ENCODE measurements around the gene JADE3.

JADE3 gene

GRCh38 chrX:46912098-46912602 lies at the start of gene JADE3:
Gene JADE3 (plus strand): TSS chrX:46912421. CDS start chrX:46984895, 72,474 bp downstream.
- DNase-seq: no peak

GRCh38 chrX:46863072-46863471 lies 49.1 kb upstream of the JADE3 start:
- DNase-seq: no peak

DNA sequence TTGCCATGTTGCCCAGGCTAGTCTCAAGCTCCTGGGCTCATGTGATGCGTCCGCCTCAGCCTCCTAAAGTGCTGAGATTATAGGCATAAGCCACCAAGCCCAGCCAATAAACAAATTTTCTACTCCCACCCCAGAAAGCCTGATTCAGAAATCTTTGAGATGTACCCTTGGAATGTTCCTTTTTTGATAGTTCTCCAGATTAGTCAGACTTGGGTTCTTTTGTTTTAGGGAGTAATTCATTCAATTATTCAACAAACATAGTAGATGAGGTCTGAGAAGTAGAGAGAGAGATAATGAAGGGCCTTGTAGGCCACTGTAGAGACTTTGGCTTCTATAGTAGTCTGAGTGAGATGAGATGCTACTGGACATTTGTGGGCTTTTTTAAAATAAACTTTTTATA lies 47.6 kb upstream of the JADE3 start:
- no peak for DNase-seq

DNA sequence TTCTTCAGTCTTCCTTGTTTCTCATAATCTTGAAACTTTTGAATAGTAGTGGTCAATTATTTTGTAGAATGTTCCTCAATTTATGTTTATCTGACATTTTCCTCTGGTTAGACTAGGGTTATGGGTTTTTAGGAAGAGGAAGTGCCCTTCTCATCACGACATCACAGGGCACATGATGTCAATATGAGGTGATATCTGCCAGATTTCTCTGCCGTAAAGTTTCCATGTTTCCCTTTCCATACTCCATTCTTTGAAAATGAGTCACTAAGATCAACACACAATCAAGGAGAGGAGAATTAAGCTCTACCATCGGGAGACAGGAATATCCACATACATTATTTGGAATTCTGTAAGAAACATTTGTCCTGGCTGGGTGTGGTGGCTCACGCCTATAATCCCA lies 46.9 kb upstream of the JADE3 start:
- no peak for DNase-seq

GRCh38 chrX:46866726-46867125 lies 45.5 kb upstream of the JADE3 start:
- no peak for DNase-seq

- no peak for DNase-seq
These were observed 38.5 kb upstream of the JADE3 start for GRCh38 chrX:46873746-46874145.

DNA sequence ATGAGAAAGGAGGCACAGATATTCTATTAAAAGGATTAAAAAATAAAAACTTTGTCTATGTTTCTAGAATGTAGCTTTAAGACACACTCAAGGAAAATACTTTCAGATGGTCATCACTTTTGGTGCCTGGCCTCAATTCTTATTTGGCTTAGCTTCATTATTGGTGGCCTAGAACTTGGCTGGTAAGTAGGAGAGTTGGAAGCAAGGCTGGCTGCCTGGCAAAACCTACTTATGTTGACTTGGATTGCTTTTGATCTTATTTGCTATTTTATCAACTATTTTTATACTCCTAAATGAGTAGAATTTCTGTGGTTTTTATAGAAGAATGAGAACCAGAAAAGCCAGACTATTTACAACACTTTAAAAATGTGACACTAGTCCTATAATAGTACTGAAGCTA lies 35.3 kb upstream of the JADE3 start:
- DNase-seq: no peak

DNA sequence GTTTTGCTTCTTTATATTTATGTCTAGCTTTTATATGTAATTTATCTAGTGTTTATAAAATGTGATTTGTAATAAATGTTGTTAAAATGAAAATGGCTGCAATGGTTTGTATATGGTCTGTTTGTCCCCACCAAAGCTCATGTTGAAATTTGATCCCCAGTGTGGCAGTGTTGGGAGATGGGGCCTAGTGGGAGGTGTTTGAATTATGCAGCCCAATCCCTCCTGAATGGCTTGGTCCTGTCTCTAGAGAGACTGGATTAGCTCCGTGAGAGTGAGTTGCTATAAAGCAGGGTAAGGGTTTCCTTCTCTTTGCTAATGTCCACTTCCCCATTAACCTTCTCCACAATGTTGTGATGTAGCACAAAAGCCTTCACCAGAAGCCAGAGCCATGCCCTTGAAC lies 30.0 kb upstream of the JADE3 start:
- DNase-seq: no peak

- no peak for DNase-seq
These were observed 27.4 kb upstream of the JADE3 start for GRCh38 chrX:46884799-46885198.

DNA sequence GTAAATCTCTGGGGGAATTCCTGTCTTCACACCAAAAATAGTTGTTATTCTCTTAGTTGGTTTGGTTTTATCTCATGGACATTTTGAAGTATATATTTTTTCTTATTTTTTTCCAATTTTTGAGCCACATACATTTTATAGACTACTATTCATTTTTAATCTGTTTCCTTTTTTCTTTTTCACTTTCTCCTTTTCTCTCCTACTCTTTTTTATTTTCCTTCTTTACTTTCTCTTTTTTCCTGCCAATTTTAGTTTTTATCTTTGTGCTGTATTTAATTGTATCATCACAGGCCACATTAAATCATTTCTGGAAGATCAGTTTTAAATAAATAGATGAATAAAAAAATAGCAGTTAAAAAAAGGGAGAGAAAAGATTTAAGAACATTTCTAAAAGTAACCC lies 14.0 kb upstream of the JADE3 start:
- no peak for DNase-seq

- peak; percentile 44 for DNase-seq
These were observed 8.6 kb upstream of the JADE3 start for GRCh38 chrX:46903458-46904242.

DNA sequence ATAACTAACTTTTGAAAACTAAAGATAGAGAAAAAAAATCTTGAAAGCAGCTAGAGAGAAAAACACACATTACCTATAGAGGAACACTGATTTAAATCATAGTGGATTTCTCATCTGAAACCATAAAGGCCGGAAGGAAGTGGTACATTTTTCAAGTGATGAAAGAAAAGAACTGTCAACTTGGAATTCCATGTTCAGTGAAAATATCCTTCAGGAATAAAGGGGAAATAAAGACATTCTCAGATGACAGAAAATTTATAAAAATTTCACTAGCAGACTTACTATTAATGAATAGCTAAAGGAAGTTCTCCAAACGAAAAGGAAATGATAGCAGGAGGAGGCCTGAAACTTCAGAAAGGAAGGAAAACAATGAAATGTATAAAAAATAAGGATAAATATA lies 7.6 kb upstream of the JADE3 start:
- no peak for DNase-seq

DNA sequence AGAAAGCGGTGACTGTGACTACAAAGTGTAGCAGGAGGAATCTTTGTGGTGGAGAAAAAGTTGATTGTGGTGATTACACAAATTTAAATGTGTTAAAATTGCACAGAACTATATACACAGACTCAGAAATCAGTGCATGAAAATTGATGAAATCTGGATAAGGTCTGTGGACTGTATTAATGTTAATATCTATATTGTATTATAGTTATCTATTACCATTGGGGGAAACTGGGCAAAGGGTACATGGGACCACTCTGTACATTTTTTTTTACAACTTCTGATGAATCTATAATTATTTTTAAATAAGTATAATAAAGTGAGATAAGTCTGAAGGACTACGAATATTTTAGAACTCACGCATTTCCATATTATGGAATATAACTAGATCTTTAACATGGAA lies 1.8 kb upstream of the JADE3 start:
- DNase-seq: no peak

DNA sequence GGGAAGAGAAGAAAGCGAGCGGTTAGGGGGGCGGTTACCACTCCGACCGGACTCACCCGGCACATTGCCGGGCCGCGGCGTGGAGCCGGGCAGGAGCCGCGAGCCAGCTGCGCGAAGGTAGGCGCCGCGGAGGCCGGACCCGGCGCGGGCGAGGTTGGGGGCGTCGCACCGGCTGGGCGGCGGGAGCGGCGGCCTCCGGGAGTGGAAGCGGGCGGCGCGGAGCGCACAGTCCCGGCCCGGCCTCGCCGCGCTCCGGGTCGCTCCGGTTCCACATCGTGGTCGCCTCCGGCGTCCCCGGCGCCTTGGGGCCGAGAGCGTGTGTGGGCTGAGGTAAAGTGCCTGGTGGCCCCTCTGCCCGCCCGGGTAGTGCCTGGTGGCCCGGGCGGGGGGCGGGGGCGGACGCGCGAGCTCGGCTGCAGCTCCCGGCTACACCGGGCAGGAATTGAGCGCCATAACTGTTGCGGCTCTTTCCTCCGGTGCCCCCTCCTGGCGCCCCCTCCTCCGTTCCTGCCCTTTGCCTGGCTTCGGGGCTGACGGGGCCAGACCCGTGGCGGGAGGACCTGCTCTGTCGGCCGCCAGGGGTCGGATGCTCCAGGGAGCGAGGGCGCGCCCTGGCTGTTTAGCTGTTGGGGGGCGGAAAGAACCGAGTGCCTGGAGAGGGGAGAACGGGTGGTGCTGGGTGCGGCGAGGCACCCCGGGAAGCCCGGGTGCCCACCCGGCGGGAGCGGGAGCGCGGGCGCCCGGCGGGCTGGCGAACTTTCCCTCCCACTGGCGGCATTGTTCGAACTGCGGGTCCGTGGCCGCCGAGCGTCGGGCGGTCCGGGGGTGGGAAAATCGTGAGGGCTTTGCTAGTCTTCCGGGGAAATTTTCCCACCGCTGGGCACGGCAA lies 626 bp downstream of the JADE3 start:
- DNase-seq: no peak

DNA sequence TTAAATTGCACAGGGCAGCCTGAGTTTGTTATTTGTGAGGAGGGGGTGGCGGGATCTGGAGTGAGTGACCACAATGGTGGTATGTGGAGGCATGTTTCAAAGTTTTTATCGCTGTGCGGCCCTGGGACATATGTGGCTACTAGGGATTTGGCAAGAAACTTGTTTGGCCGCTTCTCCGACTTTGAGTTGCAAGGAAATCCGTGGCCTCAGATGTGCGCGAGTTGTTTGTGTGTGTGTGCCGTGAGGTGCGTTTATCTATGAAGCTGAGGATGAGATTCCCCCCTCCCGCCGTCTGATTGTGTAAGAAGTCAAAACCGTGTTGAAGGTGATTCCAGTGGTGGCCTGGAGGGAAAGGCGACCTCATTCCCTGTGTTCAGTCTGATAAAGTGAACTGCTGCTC lies 1.4 kb downstream of the JADE3 start:
- DNase-seq: no peak

- DNase-seq: no peak
These were observed 4.1 kb downstream of the JADE3 start for GRCh38 chrX:46916273-46916672.

GRCh38 chrX:46917622-46918021 lies 5.4 kb downstream of the JADE3 start:
- DNase-seq: no peak

DNA sequence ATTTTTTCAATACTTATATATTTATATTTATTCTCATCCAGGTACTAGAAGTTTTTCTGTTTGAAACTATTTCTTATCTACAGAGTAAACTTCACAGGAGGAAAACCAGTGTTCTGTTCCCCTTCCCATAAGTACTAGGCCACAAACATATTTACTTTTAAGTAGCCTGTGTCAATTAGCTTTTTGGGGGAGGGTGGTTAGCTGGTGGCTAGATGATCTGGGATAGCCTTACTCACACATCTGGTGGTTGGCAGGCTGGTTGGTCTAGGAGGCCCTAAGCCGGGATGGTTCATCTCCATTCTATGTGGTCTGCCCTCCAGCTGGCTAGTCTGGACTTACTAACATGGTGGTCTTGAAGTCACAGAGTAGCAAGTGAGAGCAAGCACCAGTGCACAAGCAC lies 6.2 kb downstream of the JADE3 start:
- DNase-seq: no peak

DNA sequence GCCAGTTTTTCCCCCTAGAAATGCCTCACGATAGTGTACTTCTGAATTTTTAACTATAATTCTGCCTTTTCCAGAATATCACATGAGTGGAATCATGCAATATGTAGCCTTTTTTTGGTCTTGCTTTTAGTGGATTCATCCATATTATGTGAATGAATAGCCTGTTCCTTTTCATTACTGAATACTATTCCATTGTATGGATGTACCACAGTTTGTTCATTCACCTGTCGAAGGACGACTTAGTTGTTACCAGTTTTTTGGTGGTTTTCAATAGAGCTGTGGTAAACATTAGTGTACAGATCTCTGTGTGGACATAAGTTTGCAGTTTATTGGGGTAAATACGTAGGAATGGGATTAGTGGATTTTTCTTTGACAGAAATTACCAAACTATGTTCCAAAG lies 8.0 kb downstream of the JADE3 start:
- no peak for DNase-seq

DNA sequence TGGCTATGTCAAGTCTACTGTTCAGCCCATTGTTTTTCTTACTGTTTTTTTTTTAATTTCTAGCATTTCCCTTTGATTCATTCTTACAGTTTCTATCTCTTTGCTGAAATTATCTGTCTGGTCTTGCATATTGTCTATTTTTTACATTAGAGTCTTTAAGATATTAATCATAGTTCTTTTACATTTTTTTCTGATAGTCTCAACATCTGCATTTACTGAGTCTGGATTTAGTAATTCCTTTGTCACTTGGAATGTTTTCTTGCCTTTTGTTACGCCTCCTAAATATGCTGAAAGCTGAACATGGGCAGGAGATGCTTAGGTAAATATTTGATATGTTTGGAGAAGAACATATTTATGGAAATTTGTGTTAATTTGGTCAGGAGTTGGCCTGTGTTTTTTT lies 10.4 kb downstream of the JADE3 start:
- no peak for DNase-seq

GRCh38 chrX:46927718-46928117 lies 15.5 kb downstream of the JADE3 start:
- DNase-seq: no peak

GRCh38 chrX:46929439-46930261 lies 17.4 kb downstream of the JADE3 start:
- DNase-seq: no peak

DNA sequence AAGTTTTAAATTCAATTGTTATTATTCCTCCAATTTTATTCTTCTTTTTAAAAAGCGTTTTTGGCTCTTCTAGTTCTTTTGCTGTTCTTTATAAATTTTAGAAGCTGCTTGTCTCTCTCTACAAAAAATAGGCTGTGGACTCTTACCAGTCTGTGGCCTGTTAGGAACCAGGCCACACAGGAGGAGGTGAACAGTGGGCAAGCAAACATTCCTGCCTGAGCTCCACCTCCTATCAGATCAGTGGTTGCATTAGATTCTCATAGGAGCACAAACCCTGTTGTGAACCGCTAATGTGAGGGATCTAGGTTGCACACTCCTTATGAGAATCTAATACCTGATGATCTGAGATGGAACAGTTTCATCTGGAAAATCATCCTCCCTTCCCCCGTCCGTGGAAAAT lies 23.1 kb downstream of the JADE3 start:
- no peak for DNase-seq

All from DMS79 (cell line).